Measurements from ENCODE around the gene CDX1. TPM values are rescaled to one million over a fixed set of nuclear protein-coding genes. Genes with fewer than 3 reads are reported as not detected.

Gene CDX1
- total RNA-seq, 1 experiment from 2014 or later = not detected

DNA sequence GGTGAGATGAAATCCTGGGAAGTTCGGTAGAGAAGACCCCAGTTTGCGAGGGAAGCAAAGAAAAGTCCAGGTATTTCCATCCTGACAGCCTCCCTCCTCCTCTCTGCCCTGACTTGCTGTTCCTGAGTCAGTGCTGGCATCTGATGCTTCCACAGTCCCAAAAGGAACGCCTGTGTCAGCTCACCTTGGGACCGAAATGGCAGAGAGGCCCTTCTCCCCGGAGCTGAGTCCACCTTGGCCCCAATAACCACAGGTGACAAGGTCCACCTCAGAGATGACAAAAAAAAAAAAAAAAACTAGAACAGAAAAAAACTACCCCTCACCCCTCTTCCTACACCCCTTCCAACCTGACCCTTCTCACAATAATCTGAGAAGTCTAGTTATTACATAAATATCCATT is 54.9 kb downstream of the CDX1 start:
- TF ChIP-seq, protein P1, sequence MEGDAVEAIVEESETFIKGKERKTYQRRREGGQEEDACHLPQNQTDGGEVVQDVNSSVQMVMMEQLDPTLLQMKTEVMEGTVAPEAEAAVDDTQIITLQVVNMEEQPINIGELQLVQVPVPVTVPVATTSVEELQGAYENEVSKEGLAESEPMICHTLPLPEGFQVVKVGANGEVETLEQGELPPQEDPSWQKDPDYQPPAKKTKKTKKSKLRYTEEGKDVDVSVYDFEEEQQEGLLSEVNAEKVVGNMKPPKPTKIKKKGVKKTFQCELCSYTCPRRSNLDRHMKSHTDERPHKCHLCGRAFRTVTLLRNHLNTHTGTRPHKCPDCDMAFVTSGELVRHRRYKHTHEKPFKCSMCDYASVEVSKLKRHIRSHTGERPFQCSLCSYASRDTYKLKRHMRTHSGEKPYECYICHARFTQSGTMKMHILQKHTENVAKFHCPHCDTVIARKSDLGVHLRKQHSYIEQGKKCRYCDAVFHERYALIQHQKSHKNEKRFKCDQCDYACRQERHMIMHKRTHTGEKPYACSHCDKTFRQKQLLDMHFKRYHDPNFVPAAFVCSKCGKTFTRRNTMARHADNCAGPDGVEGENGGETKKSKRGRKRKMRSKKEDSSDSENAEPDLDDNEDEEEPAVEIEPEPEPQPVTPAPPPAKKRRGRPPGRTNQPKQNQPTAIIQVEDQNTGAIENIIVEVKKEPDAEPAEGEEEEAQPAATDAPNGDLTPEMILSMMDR (IDR thresholded peaks at IDR 0.05; ENCODE audit: unreplicated experiment) = no peak
- Mint-ChIP-seq H3K4me3 (ENCODE audit: low read depth, unreplicated experiment) (no peak overlapping the region), H3K27ac (ENCODE audit: unreplicated experiment) (no peak overlapping the region), H3K27me3 (ENCODE audit: unreplicated experiment) (peaks cover 35% of the 10 kb centered on the region), H3K9me3 (ENCODE audit: low read depth, unreplicated experiment) (no peaks in the 10 kb centered on the region), H3K4me1 (ENCODE audit: low read depth, unreplicated experiment) (no peaks in the 10 kb centered on the region), H3K36me3 (ENCODE audit: insufficient read depth, unreplicated experiment) (no peaks in the 10 kb centered on the region)
- DNase-seq = no peak
- no TSS peak for BruUV-seq (replicated peaks)
- CTCF ChIA-PET = interaction anchor here (0.7 kb wide), 1 partner anchor 78 kb away, joined by 3 read pairs; no protein-coding TSS in a partner anchor
- intact Hi-C loops (cut with micrococcal nuclease; ENCODE audit: unreplicated experiment) = no loop called here

- Mint-ChIP-seq H3K9me3 (ENCODE audit: low read depth, unreplicated experiment) (no peaks in the 10 kb centered on the region), H3K27ac (ENCODE audit: unreplicated experiment) (no peak overlapping the region), H3K36me3 (ENCODE audit: insufficient read depth, unreplicated experiment) (no peaks in the 10 kb centered on the region), H3K27me3 (ENCODE audit: unreplicated experiment) (peaks cover 36% of the 10 kb centered on the region), H3K4me3 (ENCODE audit: low read depth, unreplicated experiment) (no peak overlapping the region), H3K4me1 (ENCODE audit: low read depth, unreplicated experiment) (no peaks in the 10 kb centered on the region)
- intact Hi-C loops (cut with micrococcal nuclease; ENCODE audit: unreplicated experiment) = no loop called here
- CTCF ChIA-PET = interaction anchor here (1.1 kb wide), 1 partner anchor 9 kb away, joined by 3 read pairs; no protein-coding TSS in a partner anchor
- no peak for DNase-seq
- BruUV-seq (replicated peaks) = no TSS peak
- TF ChIP-seq, protein P1 (IDR thresholded peaks at IDR 0.05; ENCODE audit: unreplicated experiment) = no peak
Observed at GRCh38 chr5:150222906-150223305, 56.3 kb downstream of the CDX1 start.

DNA sequence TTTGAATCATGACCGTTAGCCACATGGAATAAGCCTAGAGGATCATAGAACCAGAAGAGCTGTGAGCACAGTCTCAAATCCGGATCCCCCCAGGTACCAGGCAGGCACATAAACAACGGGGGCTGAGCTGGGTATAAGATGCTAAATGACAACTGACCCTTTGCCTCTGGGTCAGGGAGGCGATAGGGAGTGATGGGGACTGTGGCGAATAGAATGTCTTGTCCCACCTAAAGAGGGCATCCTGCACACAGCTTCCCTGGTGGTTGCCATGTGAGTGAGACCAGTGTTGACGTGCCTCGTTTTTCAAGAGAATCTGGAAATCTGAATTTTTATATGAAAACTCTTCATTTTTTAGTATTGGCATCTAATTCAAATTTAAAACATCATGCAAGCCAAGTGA is 56.9 kb downstream of the CDX1 start:
- H3K9me3 Mint-ChIP-seq (ENCODE audit: low read depth, unreplicated experiment) = no peaks in the 10 kb centered on the region
- no peaks in the 10 kb centered on the region for H3K4me1 Mint-ChIP-seq (ENCODE audit: low read depth, unreplicated experiment)
- peaks cover 42% of the 10 kb centered on the region for H3K27me3 Mint-ChIP-seq (ENCODE audit: unreplicated experiment)
- BruUV-seq (replicated peaks) = no TSS peak
- no peak overlapping the region for H3K27ac Mint-ChIP-seq (ENCODE audit: unreplicated experiment)
- DNase-seq = no peak
- TF ChIP-seq, protein P1 (IDR thresholded peaks at IDR 0.05; ENCODE audit: unreplicated experiment) = no peak
- intact Hi-C loops (cut with micrococcal nuclease; ENCODE audit: unreplicated experiment) = no loop called here
- H3K36me3 Mint-ChIP-seq (ENCODE audit: insufficient read depth, unreplicated experiment) = no peaks in the 10 kb centered on the region
- CTCF ChIA-PET = interaction anchor here (1.1 kb wide), 1 partner anchor 9 kb away, joined by 3 read pairs; no protein-coding TSS in a partner anchor
- H3K4me3 Mint-ChIP-seq (ENCODE audit: low read depth, unreplicated experiment) = no peak overlapping the region

- CTCF ChIA-PET = interaction anchor here (0.7 to 1.0 kb wide), 3 partner anchors 23 to 63 kb away, joined by 3 to 4 read pairs (median 3); no protein-coding TSS in a partner anchor
- no peak for DNase-seq
- H3K27ac Mint-ChIP-seq (ENCODE audit: unreplicated experiment) = no peak overlapping the region
- no TSS peak for BruUV-seq (replicated peaks)
- intact Hi-C loops (cut with micrococcal nuclease; ENCODE audit: unreplicated experiment) = no loop called here
- peaks cover 50% of the 10 kb centered on the region for H3K27me3 Mint-ChIP-seq (ENCODE audit: unreplicated experiment)
- no peak overlapping the region for H3K4me3 Mint-ChIP-seq (ENCODE audit: low read depth, unreplicated experiment)
- no peaks in the 10 kb centered on the region for H3K36me3 Mint-ChIP-seq (ENCODE audit: insufficient read depth, unreplicated experiment)
- H3K9me3 Mint-ChIP-seq (ENCODE audit: low read depth, unreplicated experiment) = no peaks in the 10 kb centered on the region
- no peaks in the 10 kb centered on the region for H3K4me1 Mint-ChIP-seq (ENCODE audit: low read depth, unreplicated experiment)
- TF ChIP-seq, protein P1 (IDR thresholded peaks at IDR 0.05; ENCODE audit: unreplicated experiment) = no peak
Observed at GRCh38 chr5:150224483-150225027, 58.0 kb downstream of the CDX1 start.
